GM23338 (cell line): ENCODE results near the gene ANTXR2. TPM values are rescaled to one million over a fixed set of nuclear protein-coding genes. Genes with fewer than 3 reads are reported as not detected.

Experiments used
- ATAC-seq: fragments of 200-7000 bp; cut with Tn5 transposase; 3 replicates; pipeline ENCODE4 v1.9.1; 2020
- DNase-seq: peaks from one replicate; pipeline ENCODE4 v3.0.0-alpha.2; 2015; ENCODE audit warnings: low spot score
- H2AFZ ChIP-seq: fragments of 200-600 bp; sonication (generic); 2 replicates; pipeline ENCODE4 v1.8.0; 2016; ENCODE audit warnings: antibody characterized with exemption, mild to moderate bottlenecking, moderate library complexity
- H3F3A ChIP-seq: fragments of 200-600 bp; sonication (generic); replicated peaks from 2 replicates; pipeline ENCODE4 v1.8.0; 2017; ENCODE audit warnings: antibody characterized with exemption, mixed run types, low read depth
- H3K27ac ChIP-seq: fragments of 200-600 bp; sonication (generic); 2 replicates; pipeline ENCODE4 v1.6.1; 2016; ENCODE audit warnings: low read depth
- H3K27me3 ChIP-seq: fragments of 200-600 bp; sonication (generic); 2 replicates; pipeline ENCODE4 v1.8.0; 2016; ENCODE audit warnings: mild to moderate bottlenecking, mixed run types, moderate library complexity; ENCODE audit not compliant: insufficient read depth
- H3K36me3 ChIP-seq: fragments of 200-600 bp; sonication (generic); 2 replicates; pipeline ENCODE4 v1.8.0; 2016; ENCODE audit warnings: mild to moderate bottlenecking; ENCODE audit not compliant: insufficient read depth
- H3K4me1 ChIP-seq: fragments of 200-600 bp; sonication (generic); 2 replicates; pipeline ENCODE4 v1.8.0; 2016; ENCODE audit warnings: mild to moderate bottlenecking, moderate library complexity; ENCODE audit not compliant: insufficient read depth
- H3K4me2 ChIP-seq: fragments of 200-600 bp; sonication (generic); 2 replicates; pipeline ENCODE4 v1.7.1; 2017; ENCODE audit warnings: mixed run types
- H3K4me3 ChIP-seq: fragments of 200-600 bp; sonication (generic); 2 replicates; pipeline ENCODE4 v1.6.1; 2016; ENCODE audit warnings: mixed run types
- H3K79me2 ChIP-seq: fragments of 200-600 bp; sonication (generic); replicated peaks from 2 replicates; pipeline ENCODE4 v1.8.0; 2017; ENCODE audit warnings: mild to moderate bottlenecking; ENCODE audit not compliant: insufficient read depth
- H3K9me2 ChIP-seq: fragments of 200-600 bp; sonication (generic); 2 replicates; pipeline ENCODE4 v1.8.0; 2017; ENCODE audit not compliant: insufficient read depth
- H4K20me1 ChIP-seq: fragments of 200-600 bp; sonication (generic); replicated peaks from 2 replicates; pipeline ENCODE4 v1.8.0; 2017; ENCODE audit warnings: mild to moderate bottlenecking; ENCODE audit not compliant: insufficient read depth
- H3K27ac Mint-ChIP-seq: 2 replicates; pipeline ENCODE4 v1.8.0; 2020; ENCODE audit warnings: inconsistent platforms, mild to moderate bottlenecking, moderate library complexity, mixed read lengths
- H3K27me3 Mint-ChIP-seq: 3 replicates; pipeline ENCODE4 v1.8.0; 2022; ENCODE audit warnings: low read depth, mild to moderate bottlenecking, moderate library complexity, mixed read lengths, inconsistent platforms; ENCODE audit not compliant: insufficient read depth, poor library complexity
- H3K36me3 Mint-ChIP-seq: 3 replicates; pipeline ENCODE4 v1.8.0; 2021; ENCODE audit warnings: low read depth, mild to moderate bottlenecking, inconsistent platforms, moderate library complexity, mixed read lengths
- H3K4me1 Mint-ChIP-seq: 3 replicates; pipeline ENCODE4 v1.8.0; 2020; ENCODE audit warnings: mild to moderate bottlenecking, inconsistent platforms, mixed read lengths
- H3K4me3 Mint-ChIP-seq: 3 replicates; pipeline ENCODE4 v1.8.0; 2021; ENCODE audit warnings: moderate library complexity, mild to moderate bottlenecking, inconsistent platforms, mixed read lengths
- H3K9me3 Mint-ChIP-seq: 3 replicates; pipeline ENCODE4 v1.8.0; 2020; ENCODE audit warnings: moderate library complexity, mild to moderate bottlenecking, inconsistent platforms, mixed read lengths
- CREB1 ChIP-seq: fragments of 250-450 bp; sonication (Bioruptor Pico); IDR thresholded peaks from 2 replicates; pipeline ENCODE4 v1.5.0; 2020; ENCODE audit warnings: low read depth, mild to moderate bottlenecking, moderate library complexity
- CTCF ChIP-seq, 2 experiments: fragments of 200-600 bp in 1 of 2; sonication (generic) in 1 of 2; conservative IDR thresholded peaks; 2 replicates each; pipeline versions ENCODE4 v1.5.1 to v1.6.1; 2016 to 2017; ENCODE audit warnings: antibody characterized with exemption in 2 of 2, low read depth in 2 of 2, mild to moderate bottlenecking in 2 of 2, moderate library complexity in 1 of 2
- ETS1 ChIP-seq: IDR thresholded peaks from 2 replicates; pipeline ENCODE4 v1.6.1; 2016; ENCODE audit warnings: antibody characterized with exemption
- EZH2 ChIP-seq: fragments of 200-600 bp; sonication (generic); IDR thresholded peaks from one replicate; pipeline ENCODE4 v1.8.0; 2017; ENCODE audit warnings: antibody characterized with exemption, mild to moderate bottlenecking, low read depth; ENCODE audit not compliant: unreplicated experiment
- EZH2phosphoT487 ChIP-seq: fragments of 200-600 bp; sonication (generic); IDR thresholded peaks from one replicate; pipeline ENCODE4 v1.8.1; 2018; ENCODE audit warnings: antibody characterized with exemption; ENCODE audit not compliant: unreplicated experiment
- JUNB ChIP-seq: IDR thresholded peaks from one replicate; pipeline ENCODE4 v1.6.1; 2016; ENCODE audit warnings: antibody characterized with exemption; ENCODE audit not compliant: unreplicated experiment
- POLR2AphosphoS5 ChIP-seq: IDR thresholded peaks from 2 replicates; pipeline ENCODE4 v1.6.1; 2016; ENCODE audit warnings: antibody characterized with exemption, low read depth
- STAT1 ChIP-seq: IDR thresholded peaks from one replicate; pipeline ENCODE4 v1.6.1; 2016; ENCODE audit warnings: antibody characterized with exemption; ENCODE audit not compliant: unreplicated experiment
- ZNF114 ChIP-seq: fragments of 250-450 bp; sonication (Bioruptor Pico); IDR thresholded peaks from 2 replicates; pipeline ENCODE4 v1.5.0; 2020; ENCODE audit warnings: mild to moderate bottlenecking, moderate library complexity
- ZNF462 ChIP-seq: fragments of 250-450 bp; sonication (Bioruptor Pico); IDR thresholded peaks from 2 replicates; pipeline ENCODE4 v1.5.0; 2020; ENCODE audit warnings: mild to moderate bottlenecking, moderate library complexity
- polyA plus RNA-seq: library from polyadenylated mRNA; unstranded; fragments of >200 nt; fragmentation: Nextera tagmentation; extraction: Ambion mirVana; gene quantifications from 2 replicates; pipeline ENCODE4 v1.2.1, GENCODE V29; 2016
- total RNA-seq: library from RNA; depleted of rRNA; stranded (reverse); fragments of >200 nt; shearing (Covaris generic); gene quantifications from 2 replicates; pipeline ENCODE4 v1.2.3, GENCODE V29; 2014
- TF ChIP-seq, protein P1 (sequence below): IDR thresholded peaks from one replicate; pipeline ENCODE4 v1.6.1; 2018; ENCODE audit warnings: antibody characterized with exemption; ENCODE audit not compliant: unreplicated experiment

ANTXR2 gene
- total and polyA plus RNA-seq, 2 experiments from 2014 or later: 2.0 to 5.3 TPM

GRCh38 chr4:79993476-79993875 is 79.6 kb downstream of the ANTXR2 start:
- Histone ChIP-seq H2AFZ (no peak overlapping the region), H3K79me2 (no peaks in the 10 kb centered on the region), H3K36me3 (no peaks in the 10 kb centered on the region), H3K4me2 (no peak overlapping the region), H4K20me1 (no peaks in the 10 kb centered on the region), H3K27ac (no peak overlapping the region), H3K4me3 (no peak overlapping the region), H3K4me1 (no peaks in the 10 kb centered on the region), H3K9me2 (no peaks in the 10 kb centered on the region), H3K27me3 (no peaks in the 10 kb centered on the region), H3F3A (no peaks in the 10 kb centered on the region)
- DNase-seq (no peak), ATAC-seq (no peak)
- Mint-ChIP-seq H3K9me3 (no peaks in the 10 kb centered on the region; the same call in 2 of the 3 replicates), H3K4me3 (no peak overlapping the region), H3K27me3 (peaks cover 2% of the 10 kb centered on the region), H3K27ac (no peak overlapping the region), H3K4me1 (peaks cover 5% of the 10 kb centered on the region; the same call in 1 of the 3 replicates), H3K36me3 (no peaks in the 10 kb centered on the region)
- TF ChIP-seq ZNF462: no peak
- TF ChIP-seq STAT1: no peak
- no peak for TF ChIP-seq JUNB
- no peak for TF ChIP-seq EZH2
- no peak for TF ChIP-seq ZNF114 (CRISPR knock-in tag)
- no peak for TF ChIP-seq POLR2AphosphoS5
- TF ChIP-seq, protein P1, sequence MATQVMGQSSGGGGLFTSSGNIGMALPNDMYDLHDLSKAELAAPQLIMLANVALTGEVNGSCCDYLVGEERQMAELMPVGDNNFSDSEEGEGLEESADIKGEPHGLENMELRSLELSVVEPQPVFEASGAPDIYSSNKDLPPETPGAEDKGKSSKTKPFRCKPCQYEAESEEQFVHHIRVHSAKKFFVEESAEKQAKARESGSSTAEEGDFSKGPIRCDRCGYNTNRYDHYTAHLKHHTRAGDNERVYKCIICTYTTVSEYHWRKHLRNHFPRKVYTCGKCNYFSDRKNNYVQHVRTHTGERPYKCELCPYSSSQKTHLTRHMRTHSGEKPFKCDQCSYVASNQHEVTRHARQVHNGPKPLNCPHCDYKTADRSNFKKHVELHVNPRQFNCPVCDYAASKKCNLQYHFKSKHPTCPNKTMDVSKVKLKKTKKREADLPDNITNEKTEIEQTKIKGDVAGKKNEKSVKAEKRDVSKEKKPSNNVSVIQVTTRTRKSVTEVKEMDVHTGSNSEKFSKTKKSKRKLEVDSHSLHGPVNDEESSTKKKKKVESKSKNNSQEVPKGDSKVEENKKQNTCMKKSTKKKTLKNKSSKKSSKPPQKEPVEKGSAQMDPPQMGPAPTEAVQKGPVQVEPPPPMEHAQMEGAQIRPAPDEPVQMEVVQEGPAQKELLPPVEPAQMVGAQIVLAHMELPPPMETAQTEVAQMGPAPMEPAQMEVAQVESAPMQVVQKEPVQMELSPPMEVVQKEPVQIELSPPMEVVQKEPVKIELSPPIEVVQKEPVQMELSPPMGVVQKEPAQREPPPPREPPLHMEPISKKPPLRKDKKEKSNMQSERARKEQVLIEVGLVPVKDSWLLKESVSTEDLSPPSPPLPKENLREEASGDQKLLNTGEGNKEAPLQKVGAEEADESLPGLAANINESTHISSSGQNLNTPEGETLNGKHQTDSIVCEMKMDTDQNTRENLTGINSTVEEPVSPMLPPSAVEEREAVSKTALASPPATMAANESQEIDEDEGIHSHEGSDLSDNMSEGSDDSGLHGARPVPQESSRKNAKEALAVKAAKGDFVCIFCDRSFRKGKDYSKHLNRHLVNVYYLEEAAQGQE: no peak
- TF ChIP-seq CTCF (conservative IDR thresholded peaks at IDR 0.05; ENCODE audit: low read depth in 2 of 2): no peak
- TF ChIP-seq EZH2phosphoT487: no peak
- TF ChIP-seq ETS1: no peak
- no peak for TF ChIP-seq CREB1
